Smooth muscle cell (in vitro differentiated cells): ENCODE results near the gene NCKAP5. TPM values are rescaled to one million over a fixed set of nuclear protein-coding genes. Genes with fewer than 3 reads are reported as not detected.

Experiments used
- DNase-seq: peaks from one replicate; lab custom pipeline; 2025; ENCODE audit not compliant: unreplicated experiment; lab: John Stamatoyannopoulos, UW
- H2AFZ ChIP-seq: fragments of 200-600 bp; sonication (generic); 2 replicates; pipeline ENCODE4 v1.6.0; 2016; ENCODE audit warnings: antibody characterized with exemption, low read depth, mild to moderate bottlenecking
- H3F3A ChIP-seq: fragments of 200-600 bp; sonication (generic); 2 replicates; pipeline ENCODE4 v1.6.0; 2017; ENCODE audit warnings: antibody characterized with exemption, low read depth
- H3K27ac ChIP-seq: fragments of 200-600 bp; sonication (generic); 2 replicates; pipeline ENCODE4 v1.5.1; 2016; ENCODE audit warnings: low read depth, mild to moderate bottlenecking
- H3K27me3 ChIP-seq: fragments of 200-600 bp; sonication (generic); 2 replicates; pipeline ENCODE4 v1.6.1; 2016; ENCODE audit warnings: low read depth, mild to moderate bottlenecking
- H3K36me3 ChIP-seq: fragments of 200-600 bp; sonication (generic); 2 replicates; pipeline ENCODE4 v1.5.1; 2016; ENCODE audit warnings: low read depth
- H3K4me1 ChIP-seq: fragments of 200-600 bp; sonication (generic); 2 replicates; pipeline ENCODE4 v1.5.1; 2016; ENCODE audit warnings: low read depth
- H3K4me2 ChIP-seq: fragments of 200-600 bp; sonication (generic); 2 replicates; pipeline ENCODE4 v1.6.0; 2016; ENCODE audit warnings: mild to moderate bottlenecking
- H3K4me3 ChIP-seq: fragments of 200-600 bp; sonication (generic); 2 replicates; pipeline ENCODE4 v1.5.1; 2016; ENCODE audit warnings: mild to moderate bottlenecking
- H3K79me2 ChIP-seq: fragments of 200-600 bp; sonication (generic); 2 replicates; pipeline ENCODE4 v1.6.0; 2016; ENCODE audit warnings: low read depth, mild to moderate bottlenecking
- H3K9ac ChIP-seq: fragments of 200-600 bp; sonication (generic); 2 replicates; pipeline ENCODE4 v1.6.0; 2016; ENCODE audit warnings: low read depth
- H3K9me3 ChIP-seq: fragments of 200-600 bp; sonication (generic); replicated peaks from 2 replicates; pipeline ENCODE4 v1.5.1; 2016; ENCODE audit warnings: low read depth
- H4K20me1 ChIP-seq: fragments of 200-600 bp; sonication (generic); 2 replicates; pipeline ENCODE4 v1.6.0; 2016; ENCODE audit warnings: low read depth
- CTCF ChIP-seq: fragments of 200-600 bp; sonication (generic); IDR thresholded peaks from 2 replicates; pipeline ENCODE4 v1.5.1; 2017; ENCODE audit warnings: borderline replicate concordance, mild to moderate bottlenecking, antibody characterized with exemption; ENCODE audit not compliant: insufficient read depth, poor library complexity, severe bottlenecking
- WGBS: methylation state at CpG from one replicate; pipeline ENCODE4 v1.1.7; 2016; ENCODE audit warnings: low lambda C conversion rate; 5-methylcytosine and 5-hydroxymethylcytosine counted together
- polyA plus RNA-seq: library from polyadenylated mRNA; unstranded; fragments of >200 nt; fragmentation: Nextera tagmentation; extraction: Ambion mirVana; gene quantifications from 2 replicates; pipeline ENCODE4 v1.2.1, GENCODE V29; 2016
- total RNA-seq: library from RNA; depleted of rRNA; stranded (reverse); fragments of >200 nt; gene quantifications from 2 replicates; pipeline ENCODE4 v1.2.3, GENCODE V29; 2014

Gene NCKAP5
- total and polyA plus RNA-seq, 2 experiments from 2014 or later = 4.6 to 9.5 TPM

GRCh38 chr2:132910432-132910831 lies 657.8 kb downstream of the NCKAP5 start:
- no peak overlapping the region for H3K4me3 ChIP-seq

GRCh38 chr2:132909427-132909826 lies 658.8 kb downstream of the NCKAP5 start:
- H3K27ac ChIP-seq = no peak overlapping the region
- no peak overlapping the region for H3K4me3 ChIP-seq
- H4K20me1 ChIP-seq = no peaks in the 10 kb centered on the region
- no peak for DNase-seq
- 58% methylated on average over 2 of the region's 2 CpGs for WGBS
- H3K79me2 ChIP-seq = no peaks in the 10 kb centered on the region
- H3K4me2 ChIP-seq = no peak overlapping the region
- peaks cover 9% of the 10 kb centered on the region for H3F3A ChIP-seq
- H3K9ac ChIP-seq = no peak overlapping the region
- H3K9me3 ChIP-seq = no peaks in the 10 kb centered on the region
- no peaks in the 10 kb centered on the region for H3K36me3 ChIP-seq
- H3K27me3 ChIP-seq = no peaks in the 10 kb centered on the region
- no peak overlapping the region for H2AFZ ChIP-seq
- no peak for TF ChIP-seq CTCF
- no peaks in the 10 kb centered on the region for H3K4me1 ChIP-seq

More at GRCh38 chr2:132910432-132910831, 657.8 kb downstream of the NCKAP5 start:
- Histone ChIP-seq H3F3A (peaks cover 9% of the 10 kb centered on the region), H3K27me3 (no peaks in the 10 kb centered on the region), H2AFZ (no peak overlapping the region), H3K79me2 (no peaks in the 10 kb centered on the region), H3K9me3 (no peaks in the 10 kb centered on the region), H3K36me3 (no peaks in the 10 kb centered on the region), H3K4me2 (no peak overlapping the region), H3K4me1 (no peaks in the 10 kb centered on the region), H3K27ac (no peak overlapping the region), H4K20me1 (no peaks in the 10 kb centered on the region), H3K9ac (no peak overlapping the region)
- no peak for DNase-seq
- no peak for TF ChIP-seq CTCF

- no peak for DNase-seq
These were observed 664.0 kb downstream of the NCKAP5 start for GRCh38 chr2:132904142-132904842.

More at GRCh38 chr2:132904142-132904842, 664.0 kb downstream of the NCKAP5 start:
- no peaks in the 10 kb centered on the region for H3F3A ChIP-seq
- H2AFZ ChIP-seq = no peak overlapping the region
- no peaks in the 10 kb centered on the region for H3K79me2 ChIP-seq
- no peak overlapping the region for H3K27ac ChIP-seq
- H3K4me2 ChIP-seq = no peak overlapping the region
- H3K36me3 ChIP-seq = no peaks in the 10 kb centered on the region
- H3K9me3 ChIP-seq = no peaks in the 10 kb centered on the region
- H3K4me3 ChIP-seq = no peak overlapping the region
- H4K20me1 ChIP-seq = no peaks in the 10 kb centered on the region
- WGBS = 90% methylated on average over 7 of the region's 7 CpGs
- H3K4me1 ChIP-seq = no peaks in the 10 kb centered on the region
- no peak overlapping the region for H3K9ac ChIP-seq
- no peak for TF ChIP-seq CTCF
- no peaks in the 10 kb centered on the region for H3K27me3 ChIP-seq
